ENCODE measurements around the gene NDUFS6. TPM values are rescaled to one million over a fixed set of nuclear protein-coding genes. Genes with fewer than 3 reads are reported as not detected.
"Not testable (repeated sequence)": the region's sequence is repeated elsewhere in the genome, so short reads cannot be mapped to it uniquely, and the experiment has no call there.

The NDUFS6 gene
- total RNA-seq, 1 donor from 2014 or later, result 35.1 TPM

GRCh38 chr5:1838013-1838412 lies 36.8 kb downstream of the NDUFS6 start:
- H3K27ac Mint-ChIP-seq (ENCODE audit: unreplicated experiment), result no peak overlapping the region
- no peak for DNase-seq (ENCODE audit: extremely low spot score, unreplicated experiment)
- H3K9me3 Mint-ChIP-seq (ENCODE audit: unreplicated experiment), result no peaks in the 10 kb centered on the region
- H3K4me3 Mint-ChIP-seq (ENCODE audit: unreplicated experiment), result no peak overlapping the region
- TF ChIP-seq, protein P1, sequence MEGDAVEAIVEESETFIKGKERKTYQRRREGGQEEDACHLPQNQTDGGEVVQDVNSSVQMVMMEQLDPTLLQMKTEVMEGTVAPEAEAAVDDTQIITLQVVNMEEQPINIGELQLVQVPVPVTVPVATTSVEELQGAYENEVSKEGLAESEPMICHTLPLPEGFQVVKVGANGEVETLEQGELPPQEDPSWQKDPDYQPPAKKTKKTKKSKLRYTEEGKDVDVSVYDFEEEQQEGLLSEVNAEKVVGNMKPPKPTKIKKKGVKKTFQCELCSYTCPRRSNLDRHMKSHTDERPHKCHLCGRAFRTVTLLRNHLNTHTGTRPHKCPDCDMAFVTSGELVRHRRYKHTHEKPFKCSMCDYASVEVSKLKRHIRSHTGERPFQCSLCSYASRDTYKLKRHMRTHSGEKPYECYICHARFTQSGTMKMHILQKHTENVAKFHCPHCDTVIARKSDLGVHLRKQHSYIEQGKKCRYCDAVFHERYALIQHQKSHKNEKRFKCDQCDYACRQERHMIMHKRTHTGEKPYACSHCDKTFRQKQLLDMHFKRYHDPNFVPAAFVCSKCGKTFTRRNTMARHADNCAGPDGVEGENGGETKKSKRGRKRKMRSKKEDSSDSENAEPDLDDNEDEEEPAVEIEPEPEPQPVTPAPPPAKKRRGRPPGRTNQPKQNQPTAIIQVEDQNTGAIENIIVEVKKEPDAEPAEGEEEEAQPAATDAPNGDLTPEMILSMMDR (IDR thresholded peaks at IDR 0.05), result no peak
- H3K4me1 Mint-ChIP-seq (ENCODE audit: unreplicated experiment), result peaks cover 1% of the 10 kb centered on the region
- no peaks in the 10 kb centered on the region for H3K36me3 Mint-ChIP-seq (ENCODE audit: unreplicated experiment)
- peaks cover 45% of the 10 kb centered on the region for H3K27me3 Mint-ChIP-seq (ENCODE audit: unreplicated experiment)

DNA sequence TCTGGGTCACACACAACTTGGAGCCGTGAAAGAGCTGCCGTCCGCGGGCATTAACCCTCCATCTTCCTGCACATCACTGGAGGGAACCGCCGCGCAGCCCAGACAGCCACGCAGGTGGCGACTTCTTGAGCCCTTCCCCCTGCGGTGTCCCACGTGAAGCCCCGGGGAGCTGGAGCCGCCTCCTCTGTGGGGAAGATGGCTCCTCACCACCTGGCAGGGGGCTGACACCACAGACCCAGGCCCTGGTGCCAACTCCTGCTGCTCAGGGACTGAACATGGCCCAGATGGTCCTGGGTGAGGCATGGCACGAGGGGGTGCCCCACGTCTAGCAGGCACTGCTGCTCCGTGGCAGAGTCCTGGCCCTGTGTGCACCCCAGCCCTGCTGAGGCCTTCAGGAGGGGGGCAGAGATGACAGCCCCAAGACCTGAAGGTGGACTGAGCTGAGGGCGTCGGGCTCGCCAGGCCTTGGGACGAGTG lies 38.9 kb downstream of the NDUFS6 start:
- H3K4me1 Mint-ChIP-seq (ENCODE audit: unreplicated experiment), result peaks cover 1% of the 10 kb centered on the region
- H3K27me3 Mint-ChIP-seq (ENCODE audit: unreplicated experiment), result peaks cover 35% of the 10 kb centered on the region
- no peak overlapping the region for H3K4me3 Mint-ChIP-seq (ENCODE audit: unreplicated experiment)
- no peak overlapping the region for H3K27ac Mint-ChIP-seq (ENCODE audit: unreplicated experiment)
- DNase-seq (ENCODE audit: extremely low spot score, unreplicated experiment), result no peak
- TF ChIP-seq, protein P1 (IDR thresholded peaks at IDR 0.05), result no peak
- H3K36me3 Mint-ChIP-seq (ENCODE audit: unreplicated experiment), result no peaks in the 10 kb centered on the region
- H3K9me3 Mint-ChIP-seq (ENCODE audit: unreplicated experiment), result no peaks in the 10 kb centered on the region

DNA sequence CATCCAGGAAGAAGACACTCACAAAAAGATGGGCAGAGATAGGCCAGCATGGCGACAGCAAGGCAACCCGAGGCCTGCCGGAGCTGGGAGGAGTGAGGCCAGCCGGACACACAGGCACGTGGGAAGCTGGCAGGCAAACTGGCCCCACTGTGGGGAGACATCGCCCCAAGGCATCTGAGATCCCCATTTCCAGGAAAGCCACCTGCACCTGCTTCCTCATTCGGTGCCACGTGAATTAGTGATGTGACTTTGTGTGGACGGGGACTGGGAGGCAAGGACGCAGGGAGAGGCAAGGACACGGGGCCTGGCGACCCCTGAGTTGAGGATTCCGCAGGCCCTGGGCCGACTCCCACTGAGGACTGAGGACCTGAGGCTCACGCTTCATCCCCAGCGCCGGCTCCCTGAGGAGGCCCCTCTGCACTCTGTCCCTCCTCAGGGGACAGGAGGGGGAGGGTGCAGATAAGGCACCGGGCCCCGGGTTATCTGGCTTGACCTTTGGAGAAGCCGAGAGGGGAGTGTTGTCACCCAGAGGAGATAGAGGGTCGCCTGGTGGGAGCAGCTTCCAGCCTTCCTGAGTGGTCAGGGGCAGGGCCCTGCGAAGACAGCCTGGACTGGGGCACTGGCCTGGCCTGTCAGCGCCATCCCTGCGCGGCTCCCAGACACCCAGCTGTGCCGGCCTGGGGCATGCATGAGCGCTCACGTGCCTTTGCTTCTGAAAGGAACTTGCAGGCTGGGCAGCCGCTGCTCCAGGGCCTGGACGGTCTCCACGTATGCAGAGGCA lies 39.7 kb downstream of the NDUFS6 start:
- TF ChIP-seq, protein P1 (IDR thresholded peaks at IDR 0.05), result no peak
- H3K4me1 Mint-ChIP-seq (ENCODE audit: unreplicated experiment), result peaks cover 1% of the 10 kb centered on the region
- H3K27ac Mint-ChIP-seq (ENCODE audit: unreplicated experiment), result no peak overlapping the region
- no peak overlapping the region for H3K4me3 Mint-ChIP-seq (ENCODE audit: unreplicated experiment)
- no peaks in the 10 kb centered on the region for H3K36me3 Mint-ChIP-seq (ENCODE audit: unreplicated experiment)
- no peak for DNase-seq (ENCODE audit: extremely low spot score, unreplicated experiment)
- peaks cover 27% of the 10 kb centered on the region for H3K27me3 Mint-ChIP-seq (ENCODE audit: unreplicated experiment)
- no peaks in the 10 kb centered on the region for H3K9me3 Mint-ChIP-seq (ENCODE audit: unreplicated experiment)

DNA sequence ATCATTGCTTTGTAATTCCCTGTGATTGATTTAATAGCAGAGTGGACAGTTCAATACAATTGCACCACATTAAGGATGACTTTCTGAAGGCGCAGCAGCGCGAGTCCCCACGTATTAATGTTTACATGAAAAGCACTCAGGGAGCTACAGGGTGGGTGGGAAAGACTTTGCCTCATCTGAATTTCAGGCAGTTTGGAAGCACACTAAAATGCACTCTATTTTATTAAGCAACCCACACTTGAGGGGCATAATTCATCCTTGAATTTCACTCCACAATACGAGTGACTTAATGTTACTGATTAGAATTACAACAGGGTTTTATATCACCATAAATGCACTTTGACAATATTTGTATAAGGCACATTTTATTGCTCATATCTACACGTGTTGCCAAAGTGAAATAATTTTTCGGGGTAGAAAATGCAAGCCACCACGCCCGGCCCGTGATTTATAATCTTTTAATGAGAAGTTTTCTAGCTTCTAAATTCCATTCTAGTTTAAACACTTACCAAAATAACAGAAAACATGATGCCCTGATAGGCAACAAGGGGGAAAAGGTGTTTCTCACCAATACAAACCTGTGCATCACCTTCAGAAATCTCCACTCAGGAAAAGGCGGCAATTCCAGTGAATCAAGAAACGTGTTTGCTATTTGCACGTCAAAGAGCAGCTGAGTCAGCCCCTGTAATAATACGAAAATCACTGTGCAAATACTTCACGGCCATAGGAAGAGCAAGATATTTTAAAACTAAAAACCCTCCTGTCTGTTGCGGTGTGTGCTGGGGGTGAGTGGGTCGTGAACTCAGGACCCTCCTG lies 41.0 kb downstream of the NDUFS6 start:
- H3K4me1 Mint-ChIP-seq (ENCODE audit: unreplicated experiment), result peaks cover 1% of the 10 kb centered on the region
- H3K27ac Mint-ChIP-seq (ENCODE audit: unreplicated experiment), result no peak overlapping the region
- H3K4me3 Mint-ChIP-seq (ENCODE audit: unreplicated experiment), result no peak overlapping the region
- no peaks in the 10 kb centered on the region for H3K36me3 Mint-ChIP-seq (ENCODE audit: unreplicated experiment)
- TF ChIP-seq, protein P1 (IDR thresholded peaks at IDR 0.05), result no peak
- peaks cover 19% of the 10 kb centered on the region for H3K27me3 Mint-ChIP-seq (ENCODE audit: unreplicated experiment)
- no peaks in the 10 kb centered on the region for H3K9me3 Mint-ChIP-seq (ENCODE audit: unreplicated experiment)
- no peak for DNase-seq (ENCODE audit: extremely low spot score, unreplicated experiment)

GRCh38 chr5:1843761-1844160 lies 42.6 kb downstream of the NDUFS6 start:
- H3K36me3 Mint-ChIP-seq (ENCODE audit: unreplicated experiment); DNase-seq (ENCODE audit: extremely low spot score, unreplicated experiment); H3K4me1 Mint-ChIP-seq (ENCODE audit: unreplicated experiment); H3K4me3 Mint-ChIP-seq (ENCODE audit: unreplicated experiment); H3K27ac Mint-ChIP-seq (ENCODE audit: unreplicated experiment); H3K9me3 Mint-ChIP-seq (ENCODE audit: unreplicated experiment): not testable (repeated sequence)
- H3K27me3 Mint-ChIP-seq (ENCODE audit: unreplicated experiment), result peaks cover 19% of the 10 kb centered on the region
